Vagina (tissue), 2 donors: Measurements from ENCODE around the gene CSTPP1.
"Not testable (repeated sequence)": the region's sequence is repeated elsewhere in the genome, so short reads cannot be mapped to it uniquely, and the experiment has no call there.

ENCODE experiments used
- POLR2AphosphoS5 ChIP-seq, 2 donors: sonication (generic); formaldehyde crosslinking; IDR thresholded peaks; one replicate each; pipeline ENCODE4 v1.9.0; 2017; ENCODE audit warnings: antibody characterized with exemption in 2 of 2, mild to moderate bottlenecking in 2 of 2, low read depth in 1 of 2; ENCODE audit not compliant: insufficient read depth in 1 of 2
- TF ChIP-seq, protein P1 (sequence below), 3 experiments: fragments of 450-650 bp in 2 of 3; fragments of 200-600 bp in 1 of 3; sonication (generic) in 1 of 3; IDR thresholded peaks; one replicate each; pipeline ENCODE4 v1.5.1; 2017 to 2019; ENCODE audit warnings: antibody characterized with exemption in 3 of 3, mild to moderate bottlenecking in 2 of 3, moderate library complexity in 2 of 3

- TF ChIP-seq, protein P1, sequence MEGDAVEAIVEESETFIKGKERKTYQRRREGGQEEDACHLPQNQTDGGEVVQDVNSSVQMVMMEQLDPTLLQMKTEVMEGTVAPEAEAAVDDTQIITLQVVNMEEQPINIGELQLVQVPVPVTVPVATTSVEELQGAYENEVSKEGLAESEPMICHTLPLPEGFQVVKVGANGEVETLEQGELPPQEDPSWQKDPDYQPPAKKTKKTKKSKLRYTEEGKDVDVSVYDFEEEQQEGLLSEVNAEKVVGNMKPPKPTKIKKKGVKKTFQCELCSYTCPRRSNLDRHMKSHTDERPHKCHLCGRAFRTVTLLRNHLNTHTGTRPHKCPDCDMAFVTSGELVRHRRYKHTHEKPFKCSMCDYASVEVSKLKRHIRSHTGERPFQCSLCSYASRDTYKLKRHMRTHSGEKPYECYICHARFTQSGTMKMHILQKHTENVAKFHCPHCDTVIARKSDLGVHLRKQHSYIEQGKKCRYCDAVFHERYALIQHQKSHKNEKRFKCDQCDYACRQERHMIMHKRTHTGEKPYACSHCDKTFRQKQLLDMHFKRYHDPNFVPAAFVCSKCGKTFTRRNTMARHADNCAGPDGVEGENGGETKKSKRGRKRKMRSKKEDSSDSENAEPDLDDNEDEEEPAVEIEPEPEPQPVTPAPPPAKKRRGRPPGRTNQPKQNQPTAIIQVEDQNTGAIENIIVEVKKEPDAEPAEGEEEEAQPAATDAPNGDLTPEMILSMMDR (IDR thresholded peaks at IDR 0.05) = not testable (repeated sequence)
- peak in 1 of 2 donors; percentile 19 for TF ChIP-seq POLR2AphosphoS5 (IDR thresholded peaks at IDR 0.05; ENCODE audit: insufficient read depth in 1 of 2, low read depth in 1 of 2)
These were observed 182.6 kb downstream of the CSTPP1 start for GRCh38 chr11:47118958-47119688.
